ENCODE results near the gene OBSCN.

Gene OBSCN

GRCh38 chr1:228276174-228276831 lies 68.5 kb downstream of the OBSCN start:
- no peak for TF ChIP-seq CTCF (IDR thresholded peaks at IDR 0.05; ENCODE audit: low read depth, low read length)
- H3K4me3 ChIP-seq (ENCODE audit: low read depth, low read length): peak overlapping the region; percentile 55

GRCh38 chr1:228276901-228277490 lies 69.2 kb downstream of the OBSCN start:
- TF ChIP-seq CTCF (IDR thresholded peaks at IDR 0.05; ENCODE audit: low read depth, low read length): no peak
- no peak for DNase-seq
- no peak overlapping the region for H3K4me3 ChIP-seq (ENCODE audit: low read depth, low read length)
- H3K27me3 ChIP-seq: no peaks in the 10 kb centered on the region
- H3K36me3 ChIP-seq: no peaks in the 10 kb centered on the region
- H3K4me1 ChIP-seq: no peaks in the 10 kb centered on the region; the same call in 1 of the 2 replicates
- H3K9me3 ChIP-seq: no peaks in the 10 kb centered on the region

More at GRCh38 chr1:228276174-228276831, 68.5 kb downstream of the OBSCN start:
- no peak for DNase-seq
- H3K4me1 ChIP-seq: no peaks in the 10 kb centered on the region; the same call in 1 of the 2 replicates
- H3K9me3 ChIP-seq: no peaks in the 10 kb centered on the region
- H3K36me3 ChIP-seq: no peaks in the 10 kb centered on the region
- no peaks in the 10 kb centered on the region for H3K27me3 ChIP-seq

GRCh38 chr1:228277491-228278431 lies 69.9 kb downstream of the OBSCN start:
- H3K9me3 ChIP-seq: no peaks in the 10 kb centered on the region
- H3K36me3 ChIP-seq: no peaks in the 10 kb centered on the region
- no peaks in the 10 kb centered on the region for H3K27me3 ChIP-seq
- no peak overlapping the region for H3K4me3 ChIP-seq (ENCODE audit: low read depth, low read length)
- peak; percentile 5 for DNase-seq
- H3K4me1 ChIP-seq: no peaks in the 10 kb centered on the region; the same call in 1 of the 2 replicates
- TF ChIP-seq CTCF (IDR thresholded peaks at IDR 0.05; ENCODE audit: low read depth, low read length): no peak

GRCh38 chr1:228278432-228278941 lies 70.6 kb downstream of the OBSCN start:
- Histone ChIP-seq H3K4me1 (no peaks in the 10 kb centered on the region; the same call in 1 of the 2 replicates), H3K4me3 (ENCODE audit: low read depth, low read length) (no peak overlapping the region), H3K36me3 (no peaks in the 10 kb centered on the region), H3K27me3 (no peaks in the 10 kb centered on the region), H3K9me3 (no peaks in the 10 kb centered on the region)
- no peak for TF ChIP-seq CTCF (IDR thresholded peaks at IDR 0.05; ENCODE audit: low read depth, low read length)
- DNase-seq: peak; percentile 10

GRCh38 chr1:228279011-228279721 lies 71.3 kb downstream of the OBSCN start:
- no peak for TF ChIP-seq CTCF (IDR thresholded peaks at IDR 0.05; ENCODE audit: low read depth, low read length)
- peak; percentile 8 for DNase-seq
- Histone ChIP-seq H3K9me3 (no peaks in the 10 kb centered on the region), H3K4me3 (ENCODE audit: low read depth, low read length) (no peak overlapping the region), H3K4me1 (no peaks in the 10 kb centered on the region; the same call in 1 of the 2 replicates), H3K27me3 (no peaks in the 10 kb centered on the region), H3K36me3 (no peaks in the 10 kb centered on the region)
